Hepatocyte (in vitro differentiated cells): ENCODE results near the gene ATP10D.

Experiments
- EZH2phosphoT487 ChIP-seq: fragments of 200-600 bp; sonication (generic); IDR thresholded peaks from one replicate; pipeline ENCODE4 v1.6.1; 2018; ENCODE audit warnings: antibody characterized with exemption, mild to moderate bottlenecking, low read depth, moderate library complexity; ENCODE audit not compliant: unreplicated experiment, severe bottlenecking
- TF ChIP-seq, protein P1 (sequence below): fragments of 200-600 bp; sonication (generic); IDR thresholded peaks from 2 replicates; pipeline ENCODE4 v1.5.1; 2016; ENCODE audit warnings: antibody characterized with exemption, mild to moderate bottlenecking; ENCODE audit not compliant: poor library complexity

DNA sequence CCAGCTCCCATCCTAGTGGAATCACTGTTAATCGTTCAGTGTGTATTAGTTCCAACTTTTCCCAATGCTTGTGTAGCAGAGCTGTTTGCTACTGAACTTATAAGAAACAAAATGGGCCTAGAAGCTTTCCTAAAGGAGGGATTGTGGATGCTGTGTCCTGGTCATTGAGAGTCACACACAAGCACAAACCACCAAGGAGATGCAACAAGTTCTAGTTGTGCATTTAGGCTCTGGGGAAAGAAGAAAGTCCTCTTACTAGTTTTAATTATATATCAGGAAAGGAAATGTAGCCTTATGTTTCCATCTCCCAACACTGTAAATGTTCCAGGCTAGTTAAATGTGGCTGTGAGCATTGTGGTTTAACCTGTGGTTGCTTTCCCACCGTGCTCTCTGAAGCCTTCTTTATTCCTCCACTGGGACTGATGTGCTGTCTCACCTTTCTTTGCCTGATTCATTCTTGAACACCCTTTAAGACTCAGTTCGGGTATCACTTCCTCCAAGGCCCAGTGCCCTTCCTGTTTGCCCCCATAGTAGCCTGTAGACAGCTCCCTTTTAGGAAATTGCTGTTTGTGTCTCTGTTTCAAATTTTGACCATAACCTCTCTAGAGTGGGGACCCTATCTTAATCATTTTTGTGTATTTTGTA lies 34.3 kb downstream of the ATP10D start:
- TF ChIP-seq, protein P1, sequence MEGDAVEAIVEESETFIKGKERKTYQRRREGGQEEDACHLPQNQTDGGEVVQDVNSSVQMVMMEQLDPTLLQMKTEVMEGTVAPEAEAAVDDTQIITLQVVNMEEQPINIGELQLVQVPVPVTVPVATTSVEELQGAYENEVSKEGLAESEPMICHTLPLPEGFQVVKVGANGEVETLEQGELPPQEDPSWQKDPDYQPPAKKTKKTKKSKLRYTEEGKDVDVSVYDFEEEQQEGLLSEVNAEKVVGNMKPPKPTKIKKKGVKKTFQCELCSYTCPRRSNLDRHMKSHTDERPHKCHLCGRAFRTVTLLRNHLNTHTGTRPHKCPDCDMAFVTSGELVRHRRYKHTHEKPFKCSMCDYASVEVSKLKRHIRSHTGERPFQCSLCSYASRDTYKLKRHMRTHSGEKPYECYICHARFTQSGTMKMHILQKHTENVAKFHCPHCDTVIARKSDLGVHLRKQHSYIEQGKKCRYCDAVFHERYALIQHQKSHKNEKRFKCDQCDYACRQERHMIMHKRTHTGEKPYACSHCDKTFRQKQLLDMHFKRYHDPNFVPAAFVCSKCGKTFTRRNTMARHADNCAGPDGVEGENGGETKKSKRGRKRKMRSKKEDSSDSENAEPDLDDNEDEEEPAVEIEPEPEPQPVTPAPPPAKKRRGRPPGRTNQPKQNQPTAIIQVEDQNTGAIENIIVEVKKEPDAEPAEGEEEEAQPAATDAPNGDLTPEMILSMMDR = no peak
- no peak for TF ChIP-seq EZH2phosphoT487
